ENCODE data around the gene TMEM131.

DNA sequence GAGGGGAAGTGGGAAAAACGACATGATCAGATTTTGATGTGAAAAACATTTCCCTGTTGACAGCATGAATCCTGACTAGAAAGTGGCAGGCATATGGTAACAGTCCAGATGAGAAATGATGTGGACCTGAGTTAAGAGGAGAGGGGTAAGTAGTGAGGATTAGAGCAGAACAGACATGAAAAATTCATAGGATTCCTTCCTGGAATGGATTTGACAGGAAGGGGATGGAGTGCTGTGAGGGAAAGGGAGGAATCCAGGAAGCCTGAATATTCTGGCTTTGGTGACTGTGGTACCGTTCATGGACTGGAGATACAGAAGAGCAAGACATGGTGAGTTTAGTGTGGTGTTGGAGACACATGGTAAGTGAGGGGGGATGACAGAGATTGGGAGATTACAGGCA, 115.4 kb downstream of the TMEM131 start:
- TF ChIP-seq CTCF (IDR thresholded peaks at IDR 0.05): no peak
- TF ChIP-seq POLR2AphosphoS5 (IDR thresholded peaks at IDR 0.05): no peak
- no peak for TF ChIP-seq EP300 (IDR thresholded peaks at IDR 0.05; ENCODE audit: low read depth)

All from transverse colon (tissue), 4 donors.